Effector memory CD8-positive, alpha-beta T cell (primary cell): ENCODE results near the gene SEMA3F.

Source experiments
- ATAC-seq: fragments of 150-1000 bp; cut with Tn5 transposase; replicated peaks from 2 replicates; pipeline ENCODE4 v1.10.0; 2021; ENCODE audit warnings: mild to moderate bottlenecking, moderate library complexity
- DNase-seq, 3 experiments: peaks; one replicate each; pipeline ENCODE4 v3.0.0; 2021
- H3K27ac Mint-ChIP-seq, 2 donors: one replicate each; pipeline ENCODE4 v1.8.0; 2022; ENCODE audit warnings: mild to moderate bottlenecking in 2 of 2, mixed read lengths in 2 of 2, moderate library complexity in 2 of 2
- H3K27me3 Mint-ChIP-seq, 2 donors: one replicate each; pipeline ENCODE4 v1.8.0; 2022; ENCODE audit warnings: mixed read lengths in 2 of 2
- H3K36me3 Mint-ChIP-seq: one replicate; pipeline ENCODE4 v1.8.0; 2022; ENCODE audit warnings: mild to moderate bottlenecking, moderate library complexity, mixed read lengths; ENCODE audit not compliant: insufficient read depth
- H3K4me1 Mint-ChIP-seq, 2 donors: one replicate each; pipeline ENCODE4 v1.8.0; 2022; ENCODE audit warnings: low read depth in 2 of 2, mixed read lengths in 2 of 2
- H3K4me3 Mint-ChIP-seq, 2 donors: one replicate each; pipeline ENCODE4 v1.8.0; 2022; ENCODE audit warnings: mild to moderate bottlenecking in 2 of 2, mixed read lengths in 2 of 2, moderate library complexity in 2 of 2
- H3K9me3 Mint-ChIP-seq, 2 donors: one replicate each; pipeline ENCODE4 v1.8.0; 2022; ENCODE audit warnings: mixed read lengths in 2 of 2

The SEMA3F gene

GRCh38 chr3:50238549-50239026 lies 83.5 kb downstream of the SEMA3F start:
- ATAC-seq = no peak
- no peak for DNase-seq
- Mint-ChIP-seq H3K27ac (peak overlapping the region; percentile 94 to 95), H3K4me1 (peaks cover 56 to 59% of the 10 kb centered on the region in 2 donors), H3K4me3 (peak overlapping the region; percentile 99 to 100), H3K9me3 (no peaks in the 10 kb centered on the region), H3K27me3 (no peaks in the 10 kb centered on the region), H3K36me3 (peaks cover 37% of the 10 kb centered on the region)
